Liver (tissue), 9 donors: ENCODE measurements around the gene KIF15. TPM values are rescaled to one million over a fixed set of nuclear protein-coding genes. Genes with fewer than 3 reads are reported as not detected.
A peak's percentile ranks its signal among the peaks of the same experiment; 100 is the strongest.

Source experiments
- DNase-seq: peaks from one replicate; pipeline ENCODE4 v3.0.0-alpha.2; 2017; ENCODE audit warnings: low spot score
- H3K27ac ChIP-seq, 2 donors: one replicate each; pipeline ENCODE4 v1.7.0; 2013; ENCODE audit warnings: inconsistent platforms in 2 of 2, low read length in 2 of 2, control low read depth in 1 of 2, low read depth in 1 of 2, mild to moderate bottlenecking in 1 of 2
- H3K27me3 ChIP-seq, 4 donors: one replicate each; pipeline versions ENCODE4 v1.6.1 to v1.7.0; 2013; ENCODE audit warnings: low read length in 3 of 4, inconsistent platforms in 1 of 4, mild to moderate bottlenecking in 1 of 4, moderate library complexity in 1 of 4; ENCODE audit not compliant: control insufficient read depth in 4 of 4, insufficient read depth in 4 of 4
- H3K36me3 ChIP-seq, 4 donors: one replicate each; pipeline versions ENCODE4 v1.6.1 to v1.7.0; 2013; ENCODE audit warnings: low read length in 3 of 4, mild to moderate bottlenecking in 3 of 4, low read depth in 1 of 4, moderate library complexity in 1 of 4; ENCODE audit not compliant: control insufficient read depth in 4 of 4, insufficient read depth in 3 of 4
- H3K4me1 ChIP-seq, 4 donors: one replicate each; pipeline versions ENCODE4 v1.6.1 to v1.7.0; 2013; ENCODE audit warnings: low read length in 3 of 4, mild to moderate bottlenecking in 3 of 4, moderate library complexity in 1 of 4; ENCODE audit not compliant: control insufficient read depth in 4 of 4, insufficient read depth in 4 of 4
- H3K4me3 ChIP-seq, 3 donors: one replicate each; pipeline versions ENCODE4 v1.6.1 to v1.7.0; 2013; ENCODE audit warnings: low read length in 3 of 3, control low read depth in 1 of 3, low read depth in 1 of 3, mild to moderate bottlenecking in 1 of 3
- H3K9ac ChIP-seq, 2 donors: one replicate each; pipeline ENCODE4 v1.7.0; 2013; ENCODE audit warnings: low read length in 2 of 2, mild to moderate bottlenecking in 2 of 2, moderate library complexity in 2 of 2, control low read depth in 1 of 2, low read depth in 1 of 2
- H3K9me3 ChIP-seq, 4 donors: one replicate each; pipeline versions ENCODE4 v1.6.1 to v1.7.0; 2013; ENCODE audit warnings: low read length in 3 of 4; ENCODE audit not compliant: control insufficient read depth in 4 of 4
- ATF3 ChIP-seq: IDR thresholded peaks from 2 replicates; pipeline ENCODE4 v1.6.1; 2016; ENCODE audit warnings: antibody characterized with exemption
- CTCF ChIP-seq: fragments of 150-350 bp; IDR thresholded peaks from 2 replicates; pipeline ENCODE4 v1.5.1; 2017; ENCODE audit warnings: improper control_type of control experiment, low read depth, low read length; ENCODE audit not compliant: missing input control
- EGR1 ChIP-seq, 2 donors: IDR thresholded peaks; 2 replicates each; pipeline ENCODE4 v1.6.1; 2016 to 2018; ENCODE audit warnings: antibody characterized with exemption in 2 of 2, low read depth in 2 of 2
- FOXA1 ChIP-seq: IDR thresholded peaks from 2 replicates; pipeline ENCODE4 v1.6.1; 2016; ENCODE audit warnings: antibody characterized with exemption
- FOXA2 ChIP-seq: IDR thresholded peaks from 2 replicates; pipeline ENCODE4 v1.6.1; 2016; ENCODE audit warnings: antibody characterized with exemption
- GABPA ChIP-seq, 2 donors: IDR thresholded peaks in 1 of 2; conservative IDR thresholded peaks in 1 of 2; 2 replicates each; pipeline ENCODE4 v1.6.1; 2016; ENCODE audit warnings: antibody characterized with exemption in 2 of 2, mild to moderate bottlenecking in 1 of 2, moderate library complexity in 1 of 2
- HNF4A ChIP-seq, 2 donors: conservative IDR thresholded peaks; 2 replicates each; pipeline ENCODE4 v1.6.1; 2016; ENCODE audit warnings: antibody characterized with exemption in 2 of 2, mild to moderate bottlenecking in 2 of 2
- HNF4G ChIP-seq: IDR thresholded peaks from 2 replicates; pipeline ENCODE4 v1.6.1; 2016; ENCODE audit warnings: antibody characterized with exemption
- JUND ChIP-seq, 2 donors: IDR thresholded peaks; 2 replicates each; pipeline ENCODE4 v1.6.1; 2016; ENCODE audit warnings: antibody characterized with exemption in 2 of 2
- MAX ChIP-seq: IDR thresholded peaks from 2 replicates; pipeline ENCODE4 v1.6.1; 2016; ENCODE audit warnings: antibody characterized with exemption
- NR2F2 ChIP-seq: IDR thresholded peaks from 2 replicates; pipeline ENCODE4 v1.6.1; 2016; ENCODE audit warnings: antibody characterized with exemption
- RAD21 ChIP-seq, 2 donors: IDR thresholded peaks; 2 replicates each; pipeline ENCODE4 v1.6.1; 2016; ENCODE audit warnings: antibody characterized with exemption in 2 of 2, mild to moderate bottlenecking in 2 of 2
- REST ChIP-seq: IDR thresholded peaks from 2 replicates; pipeline ENCODE4 v1.6.1; 2016; ENCODE audit warnings: antibody characterized with exemption, mild to moderate bottlenecking
- RXRA ChIP-seq, 2 donors: IDR thresholded peaks; 2 replicates each; pipeline ENCODE4 v1.6.1; 2017 to 2018; ENCODE audit warnings: antibody characterized with exemption in 2 of 2, mild to moderate bottlenecking in 1 of 2
- SP1 ChIP-seq: IDR thresholded peaks from 2 replicates; pipeline ENCODE4 v1.6.1; 2018; ENCODE audit warnings: antibody characterized with exemption, mild to moderate bottlenecking
- TAF1 ChIP-seq: conservative IDR thresholded peaks from 2 replicates; pipeline ENCODE4 v1.6.1; 2016; ENCODE audit warnings: antibody characterized with exemption, mild to moderate bottlenecking
- YY1 ChIP-seq: IDR thresholded peaks from 2 replicates; pipeline ENCODE4 v1.6.1; 2016; ENCODE audit warnings: antibody characterized with exemption, mild to moderate bottlenecking
- ZBTB33 ChIP-seq: IDR thresholded peaks from 2 replicates; pipeline ENCODE4 v1.6.1; 2016; ENCODE audit warnings: antibody characterized with exemption
- WGBS: extraction: QIAGEN DNeasy Blood & Tissue Kit; methylation state at CpG from one replicate; pipeline ENCODE4 v1.1.7; 2013; 5-methylcytosine and 5-hydroxymethylcytosine counted together
- polyA plus RNA-seq, 2 donors: library from polyadenylated mRNA; stranded (reverse) in 1 of 2; unstranded in 1 of 2; fragments of 200-250 nt in 1 of 2; fragments of >200 nt in 1 of 2; fragmentation: Nextera tagmentation in 1 of 2; extraction: Ambion mirVana in 1 of 2; gene quantifications; one replicate each; pipeline versions ENCODE4 v1.2.1 to v1.2.3, GENCODE V29; 2013 to 2015
- total RNA-seq, 2 donors: library from RNA; depleted of rRNA; stranded (reverse); fragments of >200 nt; gene quantifications; one replicate each; pipeline ENCODE4 v1.2.3, GENCODE V29; 2014
- donor health status: healthy.
- donor health status: healthy.
- donor health status: healthy.
- donor health status: healthy.
- donor health status: healthy.

KIF15 gene
- total and polyA plus RNA-seq, 4 donors: under 0.01 to 15.9 (median 0.24) TPM

- DNase-seq: no peak
- no peaks in the 10 kb centered on the region for H3K4me1 ChIP-seq
- 97% methylated on average over 1 of the region's 1 CpG for WGBS
- no peak overlapping the region for H3K27ac ChIP-seq
- no peak overlapping the region for H3K9ac ChIP-seq
- TF ChIP-seq NR2F2 (no peak), FOXA2 (no peak), FOXA1 (no peak), EGR1 (IDR thresholded peaks at IDR 0.05; ENCODE audit: low read depth in 2 of 2) (no peak), TAF1 (no peak), HNF4G (no peak), ATF3 (no peak), RAD21 (IDR thresholded peaks at IDR 0.05) (no peak), RXRA (IDR thresholded peaks at IDR 0.05) (no peak), SP1 (no peak), CTCF (no peak), MAX (no peak), YY1 (no peak), JUND (IDR thresholded peaks at IDR 0.05) (no peak), GABPA (IDR thresholded peaks at IDR 0.05 in 1 of 2, conservative IDR thresholded peaks at IDR 0.05 in 1 of 2) (no peak), HNF4A (conservative IDR thresholded peaks at IDR 0.05) (no peak), ZBTB33 (no peak)
- peaks cover 4 to 32% (median 27%) of the 10 kb centered on the region in 4 donors for H3K36me3 ChIP-seq
- peaks cover 66 to 85% (median 67%) of the 10 kb centered on the region in 4 donors for H3K9me3 ChIP-seq
- H3K27me3 ChIP-seq: no peaks in the 10 kb centered on the region
- H3K4me3 ChIP-seq: peak overlapping the region in 2 of 3 donors; percentile 13 to 69
Measured at GRCh38 chr3:44722103-44722401, 39.5 kb upstream of the KIF15 start.

- peaks cover 0 to 18% (median 10%) of the 10 kb centered on the region in 4 donors for H3K36me3 ChIP-seq
- H3K9me3 ChIP-seq: peaks cover 40 to 75% (median 61%) of the 10 kb centered on the region in 4 donors
- DNase-seq: peak; percentile 90
- H3K4me3 ChIP-seq: peak within 1 kb of the TSS; percentile 70 to 82 (median 75)
- 3% methylated on average over 46 of the region's 46 CpGs for WGBS
- H3K27me3 ChIP-seq: no peaks in the 10 kb centered on the region
- peak within 1 kb of the TSS in 1 of 2 donors; percentile 27 for H3K9ac ChIP-seq
- H3K4me1 ChIP-seq: peaks cover 0 to 3% (median 0%) of the 10 kb centered on the region in 4 donors
- H3K27ac ChIP-seq: no peak within 1 kb of the TSS
- TF ChIP-seq JUND (IDR thresholded peaks at IDR 0.05) (no peak), EGR1 (IDR thresholded peaks at IDR 0.05; ENCODE audit: low read depth in 2 of 2) (no peak), HNF4G (no peak), CTCF (no peak), GABPA (IDR thresholded peaks at IDR 0.05 in 1 of 2, conservative IDR thresholded peaks at IDR 0.05 in 1 of 2) (peak; percentile 66 to 93), MAX (no peak), REST (no peak), FOXA1 (no peak), FOXA2 (no peak), HNF4A (conservative IDR thresholded peaks at IDR 0.05) (no peak), SP1 (peak; percentile 20), TAF1 (no peak), NR2F2 (no peak), YY1 (peak; percentile 68), RAD21 (IDR thresholded peaks at IDR 0.05) (peak in 1 of 2 donors; percentile 49), RXRA (IDR thresholded peaks at IDR 0.05) (no peak), ZBTB33 (no peak)
Measured at GRCh38 chr3:44729384-44729910, 32.1 kb upstream of the KIF15 start, which contains the start of gene ZNF501. Gene ZNF501, plus strand, starts transcription at chr3:44729635. Its CDS starts 4,787 bp downstream, at chr3:44734422.
